HG03159 (cell line): Measurements from ENCODE around the gene ZFTA.

Experiments
- ATAC-seq: cut with Tn5 transposase; IDR thresholded peaks from one replicate; pipeline ENCODE4 v1.9.1; 2021; ENCODE audit warnings: mild to moderate bottlenecking, moderate library complexity; ENCODE audit not compliant: unreplicated experiment

Gene ZFTA

GRCh38 chr11:63756919-63757761 lies 11.4 kb downstream of the ZFTA start:
- ATAC-seq, result no peak

- ATAC-seq, result no peak
These were observed 19.0 kb downstream of the ZFTA start for GRCh38 chr11:63749624-63750023.

GRCh38 chr11:63747011-63747410 lies 21.6 kb downstream of the ZFTA start:
- no peak for ATAC-seq

- ATAC-seq, result no peak
These were observed 23.0 kb downstream of the ZFTA start for GRCh38 chr11:63745304-63746170.

GRCh38 chr11:63738720-63739360 lies 29.7 kb downstream of the ZFTA start:
- no peak for ATAC-seq

GRCh38 chr11:63737718-63738117 lies 30.9 kb downstream of the ZFTA start:
- ATAC-seq, result no peak

GRCh38 chr11:63736864-63737263 lies 31.7 kb downstream of the ZFTA start:
- no peak for ATAC-seq

- no peak for ATAC-seq
These were observed 39.2 kb downstream of the ZFTA start for GRCh38 chr11:63729326-63729725.

GRCh38 chr11:63720611-63721010 lies 48.0 kb downstream of the ZFTA start:
- no peak for ATAC-seq

GRCh38 chr11:63719987-63720386 lies 48.6 kb downstream of the ZFTA start:
- no peak for ATAC-seq

GRCh38 chr11:63719001-63719400 lies 49.6 kb downstream of the ZFTA start:
- ATAC-seq, result no peak
